Esophagus squamous epithelium (tissue), 5 donors: ENCODE results near the gene ZDHHC9. TPM values are rescaled to one million over a fixed set of nuclear protein-coding genes. Genes with fewer than 3 reads are reported as not detected.

ENCODE experiments used
- DNase-seq: peaks from one replicate; lab custom pipeline; 2025; lab: John Stamatoyannopoulos, UW
- H3K27ac ChIP-seq, 4 donors: fragments of 200-600 bp; sonication (generic); one replicate each; pipeline ENCODE4 v1.5.1; 2016 to 2019; ENCODE audit warnings: mild to moderate bottlenecking in 1 of 4
- H3K27me3 ChIP-seq, 4 donors: fragments of 200-600 bp; sonication (generic); 1 replicate in 3 of 4; 2 replicates in 1 of 4; pipeline versions ENCODE4 v1.5.1 to v1.6.0; 2017 to 2021; ENCODE audit warnings: antibody characterized with exemption in 1 of 4
- H3K36me3 ChIP-seq, 3 donors: fragments of 200-600 bp; sonication (generic); one replicate each; pipeline ENCODE4 v1.5.1; 2016 to 2019
- H3K4me1 ChIP-seq, 3 donors: fragments of 200-600 bp; sonication (generic); one replicate each; pipeline ENCODE4 v1.5.1; 2017 to 2019
- H3K4me3 ChIP-seq, 4 donors: fragments of 200-600 bp; sonication (generic); 1 replicate in 3 of 4; 2 replicates in 1 of 4; pipeline ENCODE4 v1.5.1; 2016 to 2019; ENCODE audit warnings: mild to moderate bottlenecking in 2 of 4, moderate library complexity in 1 of 4
- H3K9me3 ChIP-seq, 3 donors: fragments of 200-600 bp; sonication (generic); one replicate each; pipeline ENCODE4 v1.5.1; 2016 to 2019
- POLR2A ChIP-seq, 4 donors: fragments of 450-650 bp; IDR thresholded peaks; one replicate each; pipeline ENCODE4 v1.6.1; 2017; ENCODE audit warnings: antibody characterized with exemption in 4 of 4, mild to moderate bottlenecking in 4 of 4, moderate library complexity in 3 of 4
- WGBS, 2 donors: methylation state at CpG; one replicate each; pipeline ENCODE4 v1.1.5; 2018; 5-methylcytosine and 5-hydroxymethylcytosine counted together
- intact Hi-C: fragments of 100-400 bp; cut with DNase I; formaldehyde crosslinking; loops from one replicate; pipeline ENCODE4 v1.15.0; 2022
- total RNA-seq, 4 donors: library from RNA; depleted of rRNA; stranded (reverse); fragments of >200 nt; gene quantifications; one replicate each; pipeline ENCODE4 v1.1.0, GENCODE V29; 2016
- TF ChIP-seq, protein P1 (sequence below), 6 experiments: fragments of 450-650 bp in 4 of 6; fragments of 200-600 bp in 2 of 6; sonication (generic) in 2 of 6; IDR thresholded peaks; one replicate each; pipeline ENCODE4 v1.5.1; 2016 to 2019; ENCODE audit warnings: antibody characterized with exemption in 6 of 6, mild to moderate bottlenecking in 4 of 6, moderate library complexity in 4 of 6
- donor health status: DM: yes; HTN: yes; CAD: no.

Gene ZDHHC9
- total RNA-seq, 4 donors from 2014 or later, result 11.3 to 22.3 (median 12.8) TPM

DNA sequence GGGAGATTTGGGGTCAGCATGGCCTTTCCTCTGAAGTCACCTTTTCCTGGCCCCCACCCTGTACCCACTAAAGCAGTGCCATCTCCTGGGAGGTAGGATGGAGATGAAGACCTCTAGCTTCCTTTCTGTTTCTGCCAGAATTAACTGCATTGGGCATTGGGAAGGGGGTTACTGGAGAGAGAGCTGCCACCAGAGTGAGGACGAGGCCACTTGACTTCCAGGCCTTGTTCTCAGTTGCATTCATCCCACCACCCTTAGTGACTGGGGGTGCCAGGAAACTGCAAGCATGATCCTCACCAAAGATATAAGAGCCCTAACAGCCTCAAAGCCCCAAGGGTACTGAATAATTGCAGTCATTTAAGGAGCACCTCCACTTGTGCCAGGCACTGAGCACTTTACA lies 48.1 kb downstream of the ZDHHC9 start:
- no CpG with 5 or more reads among the region's 1 CpG for WGBS, 2 donors
- no peaks in the 10 kb centered on the region for H3K36me3 ChIP-seq

DNA sequence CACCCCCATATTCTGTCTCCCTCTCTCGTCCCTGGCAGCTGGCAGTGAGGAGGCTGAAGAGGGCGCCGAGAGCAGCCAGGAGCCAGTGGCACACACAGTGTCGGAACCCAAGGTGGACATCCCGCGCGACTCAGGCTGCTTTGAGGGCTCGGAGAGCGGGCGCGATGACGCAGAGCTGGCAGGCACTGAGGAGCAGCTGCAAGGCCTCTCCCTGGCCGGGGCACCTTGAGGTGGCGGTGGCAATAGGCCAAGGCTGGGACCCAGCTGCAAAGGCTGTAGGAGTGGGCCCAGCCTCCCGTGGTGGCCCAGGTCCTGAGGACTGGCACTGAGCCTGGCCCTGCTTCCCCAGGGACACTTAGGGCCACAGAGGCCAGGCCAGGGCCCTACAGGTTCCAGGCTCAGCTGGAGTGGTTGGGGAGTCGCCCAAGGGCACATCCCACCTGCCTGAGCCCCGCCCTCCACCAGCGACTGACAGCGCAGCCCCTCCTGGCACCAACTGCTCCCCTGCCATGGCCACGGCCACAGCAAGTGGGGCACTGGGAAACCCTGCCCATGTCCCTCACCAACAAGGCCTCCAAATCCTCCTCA lies 50.0 kb downstream of the ZDHHC9 start:
- Histone ChIP-seq H3K9me3 (no peaks in the 10 kb centered on the region), H3K27ac (no peak overlapping the region), H3K27me3 (no peaks in the 10 kb centered on the region), H3K4me3 (no peak overlapping the region), H3K4me1 (no peaks in the 10 kb centered on the region), H3K36me3 (no peaks in the 10 kb centered on the region)
- intact Hi-C loops, result no loop called here
- DNase-seq, result no peak
- no CpG with 5 or more reads among the region's 20 CpGs for whole genome bisulfite sequencing, 2 donors
- no peak for TF ChIP-seq POLR2A (IDR thresholded peaks at IDR 0.05)
- TF ChIP-seq, protein P1, sequence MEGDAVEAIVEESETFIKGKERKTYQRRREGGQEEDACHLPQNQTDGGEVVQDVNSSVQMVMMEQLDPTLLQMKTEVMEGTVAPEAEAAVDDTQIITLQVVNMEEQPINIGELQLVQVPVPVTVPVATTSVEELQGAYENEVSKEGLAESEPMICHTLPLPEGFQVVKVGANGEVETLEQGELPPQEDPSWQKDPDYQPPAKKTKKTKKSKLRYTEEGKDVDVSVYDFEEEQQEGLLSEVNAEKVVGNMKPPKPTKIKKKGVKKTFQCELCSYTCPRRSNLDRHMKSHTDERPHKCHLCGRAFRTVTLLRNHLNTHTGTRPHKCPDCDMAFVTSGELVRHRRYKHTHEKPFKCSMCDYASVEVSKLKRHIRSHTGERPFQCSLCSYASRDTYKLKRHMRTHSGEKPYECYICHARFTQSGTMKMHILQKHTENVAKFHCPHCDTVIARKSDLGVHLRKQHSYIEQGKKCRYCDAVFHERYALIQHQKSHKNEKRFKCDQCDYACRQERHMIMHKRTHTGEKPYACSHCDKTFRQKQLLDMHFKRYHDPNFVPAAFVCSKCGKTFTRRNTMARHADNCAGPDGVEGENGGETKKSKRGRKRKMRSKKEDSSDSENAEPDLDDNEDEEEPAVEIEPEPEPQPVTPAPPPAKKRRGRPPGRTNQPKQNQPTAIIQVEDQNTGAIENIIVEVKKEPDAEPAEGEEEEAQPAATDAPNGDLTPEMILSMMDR (IDR thresholded peaks at IDR 0.05), result no peak

More for the DNA sequence above, 48.1 kb downstream of the ZDHHC9 start:
- H3K27me3 ChIP-seq, result no peaks in the 10 kb centered on the region
- no peaks in the 10 kb centered on the region for H3K9me3 ChIP-seq
- intact Hi-C loops, result no loop called here
- H3K27ac ChIP-seq, result no peak overlapping the region
- H3K4me3 ChIP-seq, result no peak overlapping the region
- no peaks in the 10 kb centered on the region for H3K4me1 ChIP-seq
- no peak for DNase-seq
- no peak for TF ChIP-seq POLR2A (IDR thresholded peaks at IDR 0.05)
- TF ChIP-seq, protein P1 (IDR thresholded peaks at IDR 0.05), result no peak

DNA sequence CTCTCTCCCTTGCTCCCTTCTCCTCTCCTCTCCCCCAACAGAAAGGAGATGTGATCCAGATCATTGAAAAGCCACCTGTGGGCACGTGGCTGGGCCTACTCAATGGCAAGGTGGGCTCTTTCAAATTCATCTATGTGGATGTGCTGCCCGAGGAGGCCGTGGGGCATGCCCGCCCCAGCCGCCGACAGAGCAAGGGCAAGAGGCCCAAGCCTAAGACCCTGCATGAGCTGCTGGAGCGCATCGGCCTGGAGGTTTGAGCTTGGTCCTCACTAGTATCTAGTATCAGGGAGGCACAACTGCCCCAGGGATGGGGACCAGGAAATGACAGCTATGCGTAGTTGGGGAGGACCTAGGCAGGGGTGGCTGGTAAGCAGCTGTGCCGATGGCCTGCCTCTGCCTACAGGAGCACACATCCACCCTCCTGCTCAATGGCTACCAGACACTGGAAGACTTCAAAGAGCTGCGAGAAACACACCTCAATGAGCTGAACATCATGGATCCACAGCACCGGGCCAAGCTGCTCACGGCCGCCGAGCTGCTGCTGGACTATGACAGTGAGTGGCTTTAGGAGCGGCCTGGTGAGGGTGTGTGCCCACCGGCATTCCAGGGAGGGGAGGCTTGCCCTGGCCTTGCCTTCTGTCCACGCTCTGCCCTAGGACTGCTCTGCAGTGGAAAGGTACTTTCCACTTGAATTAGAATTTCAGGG lies 50.9 kb downstream of the ZDHHC9 start:
- no peaks in the 10 kb centered on the region for H3K27me3 ChIP-seq
- WGBS, 2 donors, result 73% methylated on average over 1 of the region's 18 CpGs; no CpG with 5 or more reads in 1 of the 2 donors
- TF ChIP-seq, protein P1 (IDR thresholded peaks at IDR 0.05), result no peak
- H3K4me3 ChIP-seq, result no peak overlapping the region
- no peak for DNase-seq
- no peaks in the 10 kb centered on the region for H3K36me3 ChIP-seq
- H3K4me1 ChIP-seq, result no peaks in the 10 kb centered on the region
- H3K9me3 ChIP-seq, result no peaks in the 10 kb centered on the region
- H3K27ac ChIP-seq, result no peak overlapping the region
- intact Hi-C loops, result no loop called here

DNA sequence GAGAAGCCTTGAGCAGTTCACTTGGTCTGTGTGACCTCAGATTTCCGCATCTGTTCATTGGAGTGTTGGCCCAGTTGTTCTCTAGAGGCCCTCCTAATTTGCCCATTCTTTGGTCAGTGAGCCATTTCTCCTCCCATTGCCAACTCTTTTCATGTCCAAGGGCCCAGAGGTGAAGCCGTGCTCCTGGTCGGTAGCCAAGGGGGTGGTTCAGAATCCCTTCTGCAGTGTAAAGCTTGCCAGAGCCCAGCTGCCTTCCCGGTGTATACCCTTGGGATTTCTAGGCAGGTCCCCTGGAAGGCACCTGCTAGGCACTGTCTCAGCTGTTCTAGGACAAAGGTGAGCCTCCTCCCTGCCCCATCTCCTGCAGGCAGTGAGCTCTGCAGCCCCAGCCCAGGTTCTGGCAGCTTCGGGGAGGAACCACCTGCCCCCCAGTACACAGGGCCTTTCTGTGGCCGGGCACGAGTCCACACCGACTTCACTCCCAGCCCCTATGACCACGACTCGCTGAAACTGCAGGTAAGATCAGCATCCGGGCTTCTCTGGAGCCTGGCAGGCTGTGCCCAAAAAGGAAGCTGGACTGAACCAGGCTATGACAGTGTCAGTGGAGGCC lies 51.6 kb downstream of the ZDHHC9 start:
- H3K27ac ChIP-seq, result no peak overlapping the region
- no peak for DNase-seq
- H3K27me3 ChIP-seq, result no peaks in the 10 kb centered on the region
- intact Hi-C loops, result no loop called here
- no peak overlapping the region for H3K4me3 ChIP-seq
- TF ChIP-seq POLR2A (IDR thresholded peaks at IDR 0.05), result no peak
- TF ChIP-seq, protein P1 (IDR thresholded peaks at IDR 0.05), result no peak
- 72% methylated on average over 4 of the region's 11 CpGs; no CpG with 5 or more reads in 1 of the 2 donors for WGBS, 2 donors
- H3K36me3 ChIP-seq, result no peaks in the 10 kb centered on the region
- H3K4me1 ChIP-seq, result no peaks in the 10 kb centered on the region
- no peaks in the 10 kb centered on the region for H3K9me3 ChIP-seq

DNA sequence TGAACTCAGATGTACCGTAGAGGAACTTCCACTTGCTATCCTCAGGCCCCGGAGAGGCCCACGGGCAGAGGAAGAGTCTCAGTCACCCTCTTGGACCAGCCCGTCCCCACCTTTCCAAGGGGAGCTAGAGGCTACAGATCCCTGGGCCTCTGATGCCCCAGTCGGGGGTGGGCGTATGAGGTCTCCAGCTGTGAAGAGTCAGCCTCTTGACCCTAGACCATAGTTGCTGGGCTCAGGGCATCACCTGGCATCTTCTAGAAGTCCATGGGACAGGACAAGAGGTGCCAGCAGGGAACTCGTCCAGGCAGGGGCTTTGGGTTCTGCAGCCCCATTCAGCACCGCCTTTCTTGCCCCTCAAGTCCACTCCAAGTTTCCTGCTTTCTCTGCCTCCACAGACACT lies 52.4 kb downstream of the ZDHHC9 start:
- Histone ChIP-seq H3K27ac (no peak overlapping the region), H3K27me3 (no peaks in the 10 kb centered on the region), H3K4me1 (no peaks in the 10 kb centered on the region), H3K9me3 (no peaks in the 10 kb centered on the region), H3K4me3 (no peak overlapping the region), H3K36me3 (no peaks in the 10 kb centered on the region)
- TF ChIP-seq, protein P1 (IDR thresholded peaks at IDR 0.05), result no peak
- no peak for TF ChIP-seq POLR2A (IDR thresholded peaks at IDR 0.05)
- DNase-seq, result no peak
- intact Hi-C loops, result no loop called here
- WGBS, 2 donors, result 89 to 100% methylated on average over 1 to 3 of the region's 8 CpGs
